Measurements from ENCODE around the gene FTL. TPM values are rescaled to one million over a fixed set of nuclear protein-coding genes. Genes with fewer than 3 reads are reported as not detected.

Gene FTL
- total and polyA plus RNA-seq, 2 donors (not counting 3 experiments of a cell fraction or from before 2014, with no cell fraction given), result 1,937 to 2,748 TPM

DNA sequence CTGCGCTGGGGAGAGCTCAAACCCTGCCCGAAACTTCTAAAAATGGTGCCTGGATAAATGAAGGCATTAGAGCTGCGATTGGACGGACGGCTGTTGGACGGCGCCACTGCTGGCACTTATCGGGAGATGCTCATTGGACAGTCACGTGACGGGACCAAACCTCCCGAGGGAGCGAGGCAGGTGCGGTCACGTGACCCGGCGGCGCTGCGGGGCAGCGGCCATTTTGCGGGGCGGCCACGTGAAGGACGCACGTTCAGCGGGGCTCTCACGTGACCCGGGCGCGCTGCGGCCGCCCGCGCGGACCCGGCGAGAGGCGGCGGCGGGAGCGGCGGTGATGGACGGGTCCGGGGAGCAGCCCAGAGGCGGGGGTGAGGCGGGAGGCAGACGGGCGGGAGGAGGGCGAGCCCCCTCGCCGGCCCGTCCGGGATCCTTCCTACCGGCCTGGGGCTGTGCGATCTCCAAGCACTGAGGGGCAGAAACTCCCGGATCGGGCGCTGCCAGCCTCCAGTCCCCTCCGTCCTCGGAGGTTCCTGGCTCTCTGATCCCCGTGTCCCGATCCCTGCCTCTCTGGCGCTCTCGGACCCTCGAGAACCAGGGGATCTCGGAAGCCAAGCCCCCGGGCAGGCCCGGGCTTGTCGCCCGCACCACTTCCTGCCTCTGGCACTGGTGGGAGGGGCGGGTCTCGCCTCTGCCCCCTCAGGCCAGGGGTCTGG, 10.4 kb upstream of the FTL start, which contains the start of gene BAX:
TSS of gene BAX (plus strand) at position 281 of the 713 bp plus-strand sequence. CDS start at position 335, 54 bp downstream.
- Histone ChIP-seq H2AFZ (ENCODE audit: low read depth, low read length) (peak within 1 kb of the TSS; percentile 86), H3K4me2 (ENCODE audit: insufficient read depth, low read length) (peak within 1 kb of the TSS; percentile 82), H3K9me3 (replicated peaks; ENCODE audit: control insufficient read depth, insufficient read depth, low read length) (no peaks in the 10 kb centered on the region), H3K27me3 (ENCODE audit: control insufficient read depth in 2 of 2, insufficient read depth in 2 of 2, low read length in 2 of 2) (no peaks in the 10 kb centered on the region), H3K9ac (replicated peaks; ENCODE audit: extremely low read depth, insufficient read depth, low read length) (peak within 1 kb of the TSS; percentile 94), H3K4me1 (ENCODE audit: control insufficient read depth, extremely low read depth, insufficient read depth, low read length) (peaks cover 18% of the 10 kb centered on the region), H3K36me3 (ENCODE audit: control insufficient read depth in 2 of 2, extremely low read depth in 1 of 2, insufficient read depth in 2 of 2, low read length in 2 of 2) (peaks cover 0 to 3% of the 10 kb centered on the region in 2 experiments), H4K20me1 (replicated peaks; ENCODE audit: control insufficient read depth, extremely low read depth, insufficient read depth, low read length) (no peaks in the 10 kb centered on the region), H3K27ac (ENCODE audit: insufficient read depth, low read depth, low read length) (peak within 1 kb of the TSS; percentile 84), H3K79me2 (ENCODE audit: control insufficient read depth, insufficient read depth, low read length) (peaks cover 24% of the 10 kb centered on the region), H3K4me3 (replicated peaks in 1 of 3; ENCODE audit: insufficient read depth in 1 of 3, low read depth in 1 of 3, low read length in 3 of 3) (peak within 1 kb of the TSS; percentile 53 to 99 (median 66)), H3K9me1 (replicated peaks; ENCODE audit: control insufficient read depth, extremely low read depth, insufficient read depth, low read length) (no peaks in the 10 kb centered on the region)
- peak; percentile 98 for DNase-seq (ENCODE audit: low read depth, low spot score)
- intact Hi-C loops (cut with micrococcal nuclease), result loop anchor here (1.0 to 2.0 kb wide), 2 partner anchors 11 to 54 kb away; partner anchors contain the start of genes FTL and NUCB1
- TF ChIP-seq MAX (IDR thresholded peaks at IDR 0.05; ENCODE audit: insufficient read depth, insufficient read length) (peak; percentile 100), POLR2AphosphoS5 (IDR thresholded peaks at IDR 0.05; ENCODE audit: insufficient read depth, low read depth, low read length) (peak; percentile 96), POLR2A (IDR thresholded peaks at IDR 0.05; ENCODE audit: low read depth, low read length) (peak; percentile 97)
- TF ChIP-seq, protein P1, sequence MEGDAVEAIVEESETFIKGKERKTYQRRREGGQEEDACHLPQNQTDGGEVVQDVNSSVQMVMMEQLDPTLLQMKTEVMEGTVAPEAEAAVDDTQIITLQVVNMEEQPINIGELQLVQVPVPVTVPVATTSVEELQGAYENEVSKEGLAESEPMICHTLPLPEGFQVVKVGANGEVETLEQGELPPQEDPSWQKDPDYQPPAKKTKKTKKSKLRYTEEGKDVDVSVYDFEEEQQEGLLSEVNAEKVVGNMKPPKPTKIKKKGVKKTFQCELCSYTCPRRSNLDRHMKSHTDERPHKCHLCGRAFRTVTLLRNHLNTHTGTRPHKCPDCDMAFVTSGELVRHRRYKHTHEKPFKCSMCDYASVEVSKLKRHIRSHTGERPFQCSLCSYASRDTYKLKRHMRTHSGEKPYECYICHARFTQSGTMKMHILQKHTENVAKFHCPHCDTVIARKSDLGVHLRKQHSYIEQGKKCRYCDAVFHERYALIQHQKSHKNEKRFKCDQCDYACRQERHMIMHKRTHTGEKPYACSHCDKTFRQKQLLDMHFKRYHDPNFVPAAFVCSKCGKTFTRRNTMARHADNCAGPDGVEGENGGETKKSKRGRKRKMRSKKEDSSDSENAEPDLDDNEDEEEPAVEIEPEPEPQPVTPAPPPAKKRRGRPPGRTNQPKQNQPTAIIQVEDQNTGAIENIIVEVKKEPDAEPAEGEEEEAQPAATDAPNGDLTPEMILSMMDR (IDR thresholded peaks at IDR 0.05; ENCODE audit: extremely low read depth in 1 of 2, insufficient read depth in 1 of 2, low read depth in 1 of 2, low read length in 2 of 2), result no peak
- dilution Hi-C loops (cut with MboI; ENCODE audit: extremely low pct_ligation_motif_present, low sequenced_read_pairs), result no loop called here
- ChIA-PET CTCF (interaction anchor here (0.6 to 3.5 kb wide), 3 partner anchors 9 to 112 kb away, joined by 3 to 21 read pairs (median 5); no protein-coding TSS in a partner anchor), POLR2A (interaction anchor here (1.0 to 1.2 kb wide), 3 partner anchors 9 to 83 kb away, joined by 4 read pairs; partner anchors contain the start of gene NUCB1)
- TSS peak; percentile 71 for BruUV-seq (replicated peaks)
- peak; percentile 86 for FAIRE-seq
